ENCODE data around the gene GRK1. TPM values are rescaled to one million over a fixed set of nuclear protein-coding genes. Genes with fewer than 3 reads are reported as not detected.

The GRK1 gene
- total and polyA plus RNA-seq, 2 of the 4 experiments (the other 2 are of a cell fraction), result not detected

GRCh38 chr13:113630804-113631203, 36.2 kb upstream of the GRK1 start:
- CTCF ChIA-PET, result no interaction called here
- no peak for TF ChIP-seq SMC3 (IDR thresholded peaks at IDR 0.05; ENCODE audit: low read depth, low read length)
- TF ChIP-seq MAFK (IDR thresholded peaks at IDR 0.05; ENCODE audit: low read depth, low read length), result no peak
- no peak for TF ChIP-seq MAZ (IDR thresholded peaks at IDR 0.05; ENCODE audit: borderline replicate concordance, low read depth, low read length)
- TF ChIP-seq, protein P1, sequence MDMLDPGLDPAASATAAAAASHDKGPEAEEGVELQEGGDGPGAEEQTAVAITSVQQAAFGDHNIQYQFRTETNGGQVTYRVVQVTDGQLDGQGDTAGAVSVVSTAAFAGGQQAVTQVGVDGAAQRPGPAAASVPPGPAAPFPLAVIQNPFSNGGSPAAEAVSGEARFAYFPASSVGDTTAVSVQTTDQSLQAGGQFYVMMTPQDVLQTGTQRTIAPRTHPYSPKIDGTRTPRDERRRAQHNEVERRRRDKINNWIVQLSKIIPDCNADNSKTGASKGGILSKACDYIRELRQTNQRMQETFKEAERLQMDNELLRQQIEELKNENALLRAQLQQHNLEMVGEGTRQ (IDR thresholded peaks at IDR 0.05; ENCODE audit: low read depth, low read length), result no peak
- no peak for TF ChIP-seq RCOR1 (IDR thresholded peaks at IDR 0.05; ENCODE audit: insufficient replicate concordance, low read length)
- TF ChIP-seq POLR2A (IDR thresholded peaks at IDR 0.05; ENCODE audit: low read depth, low read length), result no peak
- no peak for TF ChIP-seq RFX5 (IDR thresholded peaks at IDR 0.05; ENCODE audit: low read depth, low read length)
- TF ChIP-seq FOS (IDR thresholded peaks at IDR 0.05; ENCODE audit: low read depth, low read length), result no peak
- no peak for TF ChIP-seq BHLHE40 (IDR thresholded peaks at IDR 0.05; ENCODE audit: low read depth, low read length)
- no peak for TF ChIP-seq CTCF (conservative IDR thresholded peaks at IDR 0.05; ENCODE audit: low read depth, low read length)
- no peak for TF ChIP-seq CHD1 (IDR thresholded peaks at IDR 0.05; ENCODE audit: low read depth, low read length)
- TF ChIP-seq ELK1 (IDR thresholded peaks at IDR 0.05; ENCODE audit: borderline replicate concordance, low read depth, low read length), result no peak
- TF ChIP-seq NFE2L2 (IDR thresholded peaks at IDR 0.05; ENCODE audit: low read depth, low read length), result no peak
- no peak for TF ChIP-seq CEBPB (IDR thresholded peaks at IDR 0.05; ENCODE audit: low read depth, low read length)
- no peak for TF ChIP-seq RAD21 (IDR thresholded peaks at IDR 0.05; ENCODE audit: low read length)
- no peak for TF ChIP-seq MXI1 (IDR thresholded peaks at IDR 0.05; ENCODE audit: borderline replicate concordance, low read depth, low read length)
- no peak overlapping the region for H2AFZ ChIP-seq (replicated peaks; ENCODE audit: low read length, poor library complexity)
- dilution Hi-C loops (cut with HindIII; ENCODE audit: low sequenced_read_pairs, unreplicated experiment), result no loop called here
- no peak overlapping the region for H2BK120ac ChIP-seq (ENCODE audit: low read depth, low read length)
- H3K56ac ChIP-seq (ENCODE audit: extremely low read depth, insufficient read depth, low read length), result no peak overlapping the region
- no peak overlapping the region for H4K91ac ChIP-seq (ENCODE audit: insufficient read depth, low read depth, low read length)
- H3K36me3 ChIP-seq (ENCODE audit: control insufficient read depth, insufficient read depth, low read length), result peaks cover 53% of the 10 kb centered on the region
- no TSS peak for BruUV-seq (replicated peaks)
- H3K23ac ChIP-seq (ENCODE audit: low read depth, low read length), result no peak overlapping the region
- H2BK15ac ChIP-seq (ENCODE audit: low read depth, low read length), result no peak overlapping the region
- H3K4me2 ChIP-seq (ENCODE audit: low read depth, low read length), result no peak overlapping the region
- peaks cover 34% of the 10 kb centered on the region for H4K20me1 ChIP-seq (ENCODE audit: insufficient read depth, low read length)
- no peaks in the 10 kb centered on the region for H3K27me3 ChIP-seq (ENCODE audit: control insufficient read depth, insufficient read depth, low read length)
- H2AK9ac ChIP-seq (replicated peaks; ENCODE audit: low read depth, low read length, poor library complexity), result no peak overlapping the region
- intact Hi-C loops (cut with micrococcal nuclease), result no loop called here
- no peak overlapping the region for H4K5ac ChIP-seq (ENCODE audit: low read depth, low read length)
- no peaks in the 10 kb centered on the region for H3K9me3 ChIP-seq (ENCODE audit: control insufficient read depth, insufficient read depth, low read length)
- H3K18ac ChIP-seq (ENCODE audit: low read depth, low read length), result no peak overlapping the region
- no peak overlapping the region for H3K4ac ChIP-seq (ENCODE audit: low read depth, low read length)
- H2BK20ac ChIP-seq (ENCODE audit: low read depth, low read length), result no peak overlapping the region
- DNase-seq (no peak), ATAC-seq (ENCODE audit: low read depth) (no peak)
- peaks cover 10% of the 10 kb centered on the region for H3K4me1 ChIP-seq (ENCODE audit: control insufficient read depth, insufficient read depth, low read length)
- H2BK5ac ChIP-seq (ENCODE audit: low read depth, low read length, poor library complexity, severe bottlenecking), result no peak overlapping the region
- peaks cover 18% of the 10 kb centered on the region for H3K9me1 ChIP-seq (ENCODE audit: insufficient read depth, low read length)
- 100% methylated on average over 2 of the region's 6 CpGs; no CpG with 5 or more reads in 1 of the 2 experiments for WGBS, 2 experiments (ENCODE audit: extremely low coverage in 2 of 2, insufficient read length in 1 of 2)
- no peak overlapping the region for H4K8ac ChIP-seq (ENCODE audit: low read depth in 2 of 2, low read length in 2 of 2)
- peaks cover 28 to 80% of the 10 kb centered on the region in 2 experiments for H3K79me1 ChIP-seq (ENCODE audit: low read depth in 1 of 2, low read length in 2 of 2)
- POLR2A ChIA-PET (ENCODE audit: unreplicated experiment), result no interaction called here
- in situ Hi-C loops (cut with MboI; ENCODE audit: low sequenced_read_pairs), result no loop called here
- no peak overlapping the region for H3K4me3 ChIP-seq (ENCODE audit: insufficient read depth, low read depth, low read length)
- H3K9ac ChIP-seq (ENCODE audit: low read depth, low read length), result no peak overlapping the region
- H3K27ac ChIP-seq (ENCODE audit: insufficient read depth, low read length), result no peak overlapping the region
- H2AK5ac ChIP-seq (ENCODE audit: low read depth, low read length), result no peak overlapping the region
- H3K14ac ChIP-seq (replicated peaks; ENCODE audit: low read depth, low read length), result no peak overlapping the region

Measured in IMR-90 (cell line).